ENCODE data around the gene SLC1A4. TPM values are rescaled to one million over a fixed set of nuclear protein-coding genes. Genes with fewer than 3 reads are reported as not detected.

The SLC1A4 gene
- total and polyA plus RNA-seq, 4 donors: 6.3 to 27.4 (median 8.1) TPM

- peak overlapping the region in 1 of 2 donors; percentile 26 for H3K27ac ChIP-seq (ENCODE audit: low read depth in 1 of 2, low read length in 1 of 2)
Observed at GRCh38 chr2:65067806-65068553, 78.8 kb downstream of the SLC1A4 start.

GRCh38 chr2:65069439-65069824 lies 80.2 kb downstream of the SLC1A4 start:
- H3K27me3 ChIP-seq (ENCODE audit: control insufficient read depth in 3 of 3, insufficient read depth in 3 of 3, low read length in 2 of 3): no peaks in the 10 kb centered on the region
- DNase-seq (no peak), ATAC-seq (ENCODE audit: insufficient read depth, low FRiP score) (no peak)
- no peak overlapping the region for H3K9ac ChIP-seq (ENCODE audit: insufficient read depth in 1 of 2, low read length in 2 of 2)
- no peak for TF ChIP-seq CTCF (IDR thresholded peaks at IDR 0.05; ENCODE audit: control extremely low read depth, extremely low read depth)
- H3K36me3 ChIP-seq (ENCODE audit: control insufficient read depth in 4 of 4, insufficient read depth in 4 of 4, low read length in 4 of 4): peaks cover 10 to 28% (median 19%) of the 10 kb centered on the region in 4 donors
- H3K27ac ChIP-seq (ENCODE audit: low read depth in 1 of 2, low read length in 1 of 2): peak overlapping the region in 1 of 2 donors; percentile 65
- no peak overlapping the region for H3K4me3 ChIP-seq
- H3K9me3 ChIP-seq (ENCODE audit: control insufficient read depth in 4 of 4, insufficient read depth in 3 of 4, low read length in 3 of 4): no peaks in the 10 kb centered on the region
- peaks cover 0 to 32% (median 9%) of the 10 kb centered on the region in 5 donors for H3K4me1 ChIP-seq (ENCODE audit: control insufficient read depth in 5 of 5, insufficient read depth in 5 of 5, low read length in 5 of 5)
- WGBS, 2 donors: 87 to 91% methylated on average over 6 of the region's 6 CpGs

More at GRCh38 chr2:65067806-65068553, 78.8 kb downstream of the SLC1A4 start:
- Histone ChIP-seq H3K4me1 (ENCODE audit: control insufficient read depth in 5 of 5, insufficient read depth in 5 of 5, low read length in 5 of 5) (peaks cover 7 to 34% (median 12%) of the 10 kb centered on the region in 5 donors), H3K4me3 (no peak overlapping the region), H3K9ac (ENCODE audit: insufficient read depth in 1 of 2, low read length in 2 of 2) (no peak overlapping the region), H3K36me3 (ENCODE audit: control insufficient read depth in 4 of 4, insufficient read depth in 4 of 4, low read length in 4 of 4) (peaks cover 0 to 23% (median 15%) of the 10 kb centered on the region in 4 donors), H3K9me3 (ENCODE audit: control insufficient read depth in 4 of 4, insufficient read depth in 3 of 4, low read length in 3 of 4) (no peaks in the 10 kb centered on the region), H3K27me3 (ENCODE audit: control insufficient read depth in 3 of 3, insufficient read depth in 3 of 3, low read length in 2 of 3) (no peaks in the 10 kb centered on the region)
- DNase-seq: no peak
- TF ChIP-seq CTCF (IDR thresholded peaks at IDR 0.05; ENCODE audit: control extremely low read depth, extremely low read depth): no peak
- WGBS, 2 donors: 68 to 76% methylated on average over 14 of the region's 14 CpGs
- ATAC-seq (ENCODE audit: insufficient read depth, low FRiP score): no peak

GRCh38 chr2:65070172-65070830 lies 81.1 kb downstream of the SLC1A4 start:
- H3K4me1 ChIP-seq (ENCODE audit: control insufficient read depth in 5 of 5, insufficient read depth in 5 of 5, low read length in 5 of 5): peaks cover 0 to 28% (median 5%) of the 10 kb centered on the region in 5 donors
- no peak for TF ChIP-seq CTCF (IDR thresholded peaks at IDR 0.05; ENCODE audit: control extremely low read depth, extremely low read depth)
- no peak overlapping the region for H3K4me3 ChIP-seq
- H3K36me3 ChIP-seq (ENCODE audit: control insufficient read depth in 4 of 4, insufficient read depth in 4 of 4, low read length in 4 of 4): peaks cover 10 to 28% (median 19%) of the 10 kb centered on the region in 4 donors
- WGBS, 2 donors: 55 to 69% methylated on average over 8 of the region's 8 CpGs
- H3K9ac ChIP-seq (ENCODE audit: insufficient read depth in 1 of 2, low read length in 2 of 2): no peak overlapping the region
- H3K9me3 ChIP-seq (ENCODE audit: control insufficient read depth in 4 of 4, insufficient read depth in 3 of 4, low read length in 3 of 4): no peaks in the 10 kb centered on the region
- DNase-seq (peak in 1 of 3 donors; percentile 31), ATAC-seq (ENCODE audit: insufficient read depth, low FRiP score) (no peak)
- H3K27me3 ChIP-seq (ENCODE audit: control insufficient read depth in 3 of 3, insufficient read depth in 3 of 3, low read length in 2 of 3): no peaks in the 10 kb centered on the region
- H3K27ac ChIP-seq (ENCODE audit: low read depth in 1 of 2, low read length in 1 of 2): peak overlapping the region; percentile 46 to 70

Data from lung (tissue), 12 donors.